GM10266 (cell line): ENCODE results near the gene RHOT2.

Experiments
- DNase-seq: peaks from one replicate; pipeline ENCODE4 v3.0.0; 2012; ENCODE audit errors: extremely low spot score
- CTCF ChIP-seq: IDR thresholded peaks from 2 replicates; pipeline ENCODE4 v1.5.1; 2012; ENCODE audit warnings: mild to moderate bottlenecking, low read depth; ENCODE audit not compliant: control insufficient read depth, insufficient read depth; ENCODE audit errors: missing control alignments

The RHOT2 gene

GRCh38 chr16:716200-716568, 48.3 kb downstream of the RHOT2 start:
- no peak for DNase-seq
- no peak for TF ChIP-seq CTCF

GRCh38 chr16:716768-717325, 48.9 kb downstream of the RHOT2 start:
- no peak for TF ChIP-seq CTCF
- no peak for DNase-seq

GRCh38 chr16:717450-718245, 49.7 kb downstream of the RHOT2 start:
- no peak for TF ChIP-seq CTCF
- DNase-seq: no peak

GRCh38 chr16:718389-718788, 50.5 kb downstream of the RHOT2 start:
- TF ChIP-seq CTCF: no peak
- DNase-seq: no peak

- TF ChIP-seq CTCF: no peak
- DNase-seq: no peak
Measured at GRCh38 chr16:718922-719321, 51.0 kb downstream of the RHOT2 start.

- TF ChIP-seq CTCF: peak; percentile 37
- no peak for DNase-seq
Measured at GRCh38 chr16:719815-720446, 52.0 kb downstream of the RHOT2 start.

GRCh38 chr16:720447-720989, 52.6 kb downstream of the RHOT2 start:
- peak; percentile 50 for TF ChIP-seq CTCF
- DNase-seq: peak; percentile 87
